GM23338 (cell line): Measurements from ENCODE around the gene NINJ2. TPM values are rescaled to one million over a fixed set of nuclear protein-coding genes. Genes with fewer than 3 reads are reported as not detected.
A peak's percentile ranks its signal among the peaks of the same experiment; 100 is the strongest.

Experiments
- ATAC-seq: fragments of 200-7000 bp; cut with Tn5 transposase; 3 replicates; pipeline ENCODE4 v1.9.1; 2020
- DNase-seq: peaks from one replicate; pipeline ENCODE4 v3.0.0-alpha.2; 2015; ENCODE audit warnings: low spot score
- H2AFZ ChIP-seq: fragments of 200-600 bp; sonication (generic); 2 replicates; pipeline ENCODE4 v1.8.0; 2016; ENCODE audit warnings: antibody characterized with exemption, mild to moderate bottlenecking, moderate library complexity
- H3F3A ChIP-seq: fragments of 200-600 bp; sonication (generic); replicated peaks from 2 replicates; pipeline ENCODE4 v1.8.0; 2017; ENCODE audit warnings: antibody characterized with exemption, mixed run types, low read depth
- H3K27ac ChIP-seq: fragments of 200-600 bp; sonication (generic); 2 replicates; pipeline ENCODE4 v1.6.1; 2016; ENCODE audit warnings: low read depth
- H3K27me3 ChIP-seq: fragments of 200-600 bp; sonication (generic); 2 replicates; pipeline ENCODE4 v1.8.0; 2016; ENCODE audit warnings: mild to moderate bottlenecking, mixed run types, moderate library complexity; ENCODE audit not compliant: insufficient read depth
- H3K36me3 ChIP-seq: fragments of 200-600 bp; sonication (generic); 2 replicates; pipeline ENCODE4 v1.8.0; 2016; ENCODE audit warnings: mild to moderate bottlenecking; ENCODE audit not compliant: insufficient read depth
- H3K4me1 ChIP-seq: fragments of 200-600 bp; sonication (generic); 2 replicates; pipeline ENCODE4 v1.8.0; 2016; ENCODE audit warnings: mild to moderate bottlenecking, moderate library complexity; ENCODE audit not compliant: insufficient read depth
- H3K4me2 ChIP-seq: fragments of 200-600 bp; sonication (generic); 2 replicates; pipeline ENCODE4 v1.7.1; 2017; ENCODE audit warnings: mixed run types
- H3K4me3 ChIP-seq: fragments of 200-600 bp; sonication (generic); 2 replicates; pipeline ENCODE4 v1.6.1; 2016; ENCODE audit warnings: mixed run types
- H3K79me2 ChIP-seq: fragments of 200-600 bp; sonication (generic); replicated peaks from 2 replicates; pipeline ENCODE4 v1.8.0; 2017; ENCODE audit warnings: mild to moderate bottlenecking; ENCODE audit not compliant: insufficient read depth
- H3K9me2 ChIP-seq: fragments of 200-600 bp; sonication (generic); 2 replicates; pipeline ENCODE4 v1.8.0; 2017; ENCODE audit not compliant: insufficient read depth
- H4K20me1 ChIP-seq: fragments of 200-600 bp; sonication (generic); replicated peaks from 2 replicates; pipeline ENCODE4 v1.8.0; 2017; ENCODE audit warnings: mild to moderate bottlenecking; ENCODE audit not compliant: insufficient read depth
- H3K27ac Mint-ChIP-seq: 2 replicates; pipeline ENCODE4 v1.8.0; 2020; ENCODE audit warnings: inconsistent platforms, mild to moderate bottlenecking, moderate library complexity, mixed read lengths
- H3K27me3 Mint-ChIP-seq: 3 replicates; pipeline ENCODE4 v1.8.0; 2022; ENCODE audit warnings: low read depth, mild to moderate bottlenecking, moderate library complexity, mixed read lengths, inconsistent platforms; ENCODE audit not compliant: insufficient read depth, poor library complexity
- H3K36me3 Mint-ChIP-seq: 3 replicates; pipeline ENCODE4 v1.8.0; 2021; ENCODE audit warnings: low read depth, mild to moderate bottlenecking, inconsistent platforms, moderate library complexity, mixed read lengths
- H3K4me1 Mint-ChIP-seq: 3 replicates; pipeline ENCODE4 v1.8.0; 2020; ENCODE audit warnings: mild to moderate bottlenecking, inconsistent platforms, mixed read lengths
- H3K4me3 Mint-ChIP-seq: 3 replicates; pipeline ENCODE4 v1.8.0; 2021; ENCODE audit warnings: moderate library complexity, mild to moderate bottlenecking, inconsistent platforms, mixed read lengths
- H3K9me3 Mint-ChIP-seq: 3 replicates; pipeline ENCODE4 v1.8.0; 2020; ENCODE audit warnings: moderate library complexity, mild to moderate bottlenecking, inconsistent platforms, mixed read lengths
- CREB1 ChIP-seq: fragments of 250-450 bp; sonication (Bioruptor Pico); IDR thresholded peaks from 2 replicates; pipeline ENCODE4 v1.5.0; 2020; ENCODE audit warnings: low read depth, mild to moderate bottlenecking, moderate library complexity
- EZH2 ChIP-seq: fragments of 200-600 bp; sonication (generic); IDR thresholded peaks from one replicate; pipeline ENCODE4 v1.8.0; 2017; ENCODE audit warnings: antibody characterized with exemption, mild to moderate bottlenecking, low read depth; ENCODE audit not compliant: unreplicated experiment
- EZH2phosphoT487 ChIP-seq: fragments of 200-600 bp; sonication (generic); IDR thresholded peaks from one replicate; pipeline ENCODE4 v1.8.1; 2018; ENCODE audit warnings: antibody characterized with exemption; ENCODE audit not compliant: unreplicated experiment
- JUNB ChIP-seq: IDR thresholded peaks from one replicate; pipeline ENCODE4 v1.6.1; 2016; ENCODE audit warnings: antibody characterized with exemption; ENCODE audit not compliant: unreplicated experiment
- NANOG ChIP-seq: IDR thresholded peaks from 2 replicates; pipeline ENCODE4 v1.6.1; 2016; ENCODE audit warnings: antibody characterized with exemption, borderline replicate concordance
- POLR2AphosphoS5 ChIP-seq: IDR thresholded peaks from 2 replicates; pipeline ENCODE4 v1.6.1; 2016; ENCODE audit warnings: antibody characterized with exemption, low read depth
- STAT1 ChIP-seq: IDR thresholded peaks from one replicate; pipeline ENCODE4 v1.6.1; 2016; ENCODE audit warnings: antibody characterized with exemption; ENCODE audit not compliant: unreplicated experiment
- ZNF114 ChIP-seq: fragments of 250-450 bp; sonication (Bioruptor Pico); IDR thresholded peaks from 2 replicates; pipeline ENCODE4 v1.5.0; 2020; ENCODE audit warnings: mild to moderate bottlenecking, moderate library complexity
- ZNF331 ChIP-seq: fragments of 250-450 bp; sonication (Bioruptor Pico); IDR thresholded peaks from 2 replicates; pipeline ENCODE4 v1.5.0; 2020; ENCODE audit warnings: low read depth, mild to moderate bottlenecking, moderate library complexity
- polyA plus RNA-seq: library from polyadenylated mRNA; unstranded; fragments of >200 nt; fragmentation: Nextera tagmentation; extraction: Ambion mirVana; gene quantifications from 2 replicates; pipeline ENCODE4 v1.2.1, GENCODE V29; 2016
- total RNA-seq: library from RNA; depleted of rRNA; stranded (reverse); fragments of >200 nt; shearing (Covaris generic); gene quantifications from 2 replicates; pipeline ENCODE4 v1.2.3, GENCODE V29; 2014
- TF ChIP-seq, protein P1 (sequence below): IDR thresholded peaks from 2 replicates; pipeline ENCODE4 v1.6.1; 2016; ENCODE audit warnings: antibody characterized with exemption
- TF ChIP-seq, protein P2 (sequence below): fragments of 250-450 bp; sonication (Bioruptor Pico); IDR thresholded peaks from 2 replicates; pipeline ENCODE4 v1.5.0; 2020; ENCODE audit warnings: mild to moderate bottlenecking, moderate library complexity
- TF ChIP-seq, protein P3 (sequence below): IDR thresholded peaks from one replicate; pipeline ENCODE4 v1.6.1; 2018; ENCODE audit warnings: antibody characterized with exemption; ENCODE audit not compliant: unreplicated experiment
- TF ChIP-seq, protein P4 (sequence below), 2 experiments: fragments of 200-600 bp in 1 of 2; sonication (generic) in 1 of 2; conservative IDR thresholded peaks; 2 replicates each; pipeline versions ENCODE4 v1.5.1 to v1.6.1; 2016 to 2017; ENCODE audit warnings: antibody characterized with exemption in 2 of 2, low read depth in 2 of 2, mild to moderate bottlenecking in 2 of 2, moderate library complexity in 1 of 2

NINJ2 gene
- total and polyA plus RNA-seq, 2 experiments from 2014 or later, result 0.94 to 2.6 TPM

DNA sequence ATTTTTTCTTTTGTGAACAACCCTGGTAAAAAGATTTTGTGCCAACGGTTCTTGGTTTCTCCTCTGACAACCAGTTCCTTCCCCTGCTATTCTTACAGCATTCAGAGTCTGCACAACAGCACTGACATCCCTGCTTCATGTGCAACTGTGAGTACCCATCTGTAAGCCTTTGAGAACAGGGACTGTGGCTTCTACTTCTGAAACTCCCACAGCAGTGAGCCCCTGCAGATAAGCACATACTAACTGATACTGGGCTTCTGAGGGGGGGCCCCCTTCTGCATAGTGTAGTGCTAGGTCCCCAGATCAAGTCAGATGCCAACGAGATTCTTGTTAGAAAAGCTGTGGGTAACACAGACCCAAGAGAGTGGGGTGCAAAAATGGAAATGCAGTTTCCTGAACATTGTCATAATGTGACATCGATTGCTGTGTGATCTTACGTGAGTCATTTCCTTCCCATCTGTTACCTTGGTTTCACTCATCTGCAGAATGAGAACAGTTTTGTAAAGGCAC is 11.1 kb upstream of the NINJ2 start:
- no peaks in the 10 kb centered on the region for H3K9me2 ChIP-seq
- no peaks in the 10 kb centered on the region for H3K79me2 ChIP-seq
- no peaks in the 10 kb centered on the region for H4K20me1 ChIP-seq
- no peaks in the 10 kb centered on the region for H3F3A ChIP-seq
- peak overlapping the region; percentile 47; the same call in 1 of the 2 replicates for H2AFZ ChIP-seq
- no peak overlapping the region for H3K27ac ChIP-seq
- H3K4me1 ChIP-seq, result no peaks in the 10 kb centered on the region
- H3K36me3 Mint-ChIP-seq, result no peaks in the 10 kb centered on the region
- no peaks in the 10 kb centered on the region for H3K27me3 ChIP-seq
- no peaks in the 10 kb centered on the region for H3K4me1 Mint-ChIP-seq
- H3K36me3 ChIP-seq, result no peaks in the 10 kb centered on the region
- H3K4me3 ChIP-seq, result no peak overlapping the region
- no peak for TF ChIP-seq ZNF331 (CRISPR knock-in tag)
- TF ChIP-seq ZNF114, result no peak
- TF ChIP-seq, protein P1, sequence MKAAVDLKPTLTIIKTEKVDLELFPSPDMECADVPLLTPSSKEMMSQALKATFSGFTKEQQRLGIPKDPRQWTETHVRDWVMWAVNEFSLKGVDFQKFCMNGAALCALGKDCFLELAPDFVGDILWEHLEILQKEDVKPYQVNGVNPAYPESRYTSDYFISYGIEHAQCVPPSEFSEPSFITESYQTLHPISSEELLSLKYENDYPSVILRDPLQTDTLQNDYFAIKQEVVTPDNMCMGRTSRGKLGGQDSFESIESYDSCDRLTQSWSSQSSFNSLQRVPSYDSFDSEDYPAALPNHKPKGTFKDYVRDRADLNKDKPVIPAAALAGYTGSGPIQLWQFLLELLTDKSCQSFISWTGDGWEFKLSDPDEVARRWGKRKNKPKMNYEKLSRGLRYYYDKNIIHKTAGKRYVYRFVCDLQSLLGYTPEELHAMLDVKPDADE, result no peak
- TF ChIP-seq NANOG, result no peak
- TF ChIP-seq CREB1 (CRISPR knock-in tag), result no peak
- TF ChIP-seq EZH2phosphoT487, result no peak
- TF ChIP-seq EZH2, result no peak
- no peak for TF ChIP-seq STAT1
- TF ChIP-seq, protein P2, sequence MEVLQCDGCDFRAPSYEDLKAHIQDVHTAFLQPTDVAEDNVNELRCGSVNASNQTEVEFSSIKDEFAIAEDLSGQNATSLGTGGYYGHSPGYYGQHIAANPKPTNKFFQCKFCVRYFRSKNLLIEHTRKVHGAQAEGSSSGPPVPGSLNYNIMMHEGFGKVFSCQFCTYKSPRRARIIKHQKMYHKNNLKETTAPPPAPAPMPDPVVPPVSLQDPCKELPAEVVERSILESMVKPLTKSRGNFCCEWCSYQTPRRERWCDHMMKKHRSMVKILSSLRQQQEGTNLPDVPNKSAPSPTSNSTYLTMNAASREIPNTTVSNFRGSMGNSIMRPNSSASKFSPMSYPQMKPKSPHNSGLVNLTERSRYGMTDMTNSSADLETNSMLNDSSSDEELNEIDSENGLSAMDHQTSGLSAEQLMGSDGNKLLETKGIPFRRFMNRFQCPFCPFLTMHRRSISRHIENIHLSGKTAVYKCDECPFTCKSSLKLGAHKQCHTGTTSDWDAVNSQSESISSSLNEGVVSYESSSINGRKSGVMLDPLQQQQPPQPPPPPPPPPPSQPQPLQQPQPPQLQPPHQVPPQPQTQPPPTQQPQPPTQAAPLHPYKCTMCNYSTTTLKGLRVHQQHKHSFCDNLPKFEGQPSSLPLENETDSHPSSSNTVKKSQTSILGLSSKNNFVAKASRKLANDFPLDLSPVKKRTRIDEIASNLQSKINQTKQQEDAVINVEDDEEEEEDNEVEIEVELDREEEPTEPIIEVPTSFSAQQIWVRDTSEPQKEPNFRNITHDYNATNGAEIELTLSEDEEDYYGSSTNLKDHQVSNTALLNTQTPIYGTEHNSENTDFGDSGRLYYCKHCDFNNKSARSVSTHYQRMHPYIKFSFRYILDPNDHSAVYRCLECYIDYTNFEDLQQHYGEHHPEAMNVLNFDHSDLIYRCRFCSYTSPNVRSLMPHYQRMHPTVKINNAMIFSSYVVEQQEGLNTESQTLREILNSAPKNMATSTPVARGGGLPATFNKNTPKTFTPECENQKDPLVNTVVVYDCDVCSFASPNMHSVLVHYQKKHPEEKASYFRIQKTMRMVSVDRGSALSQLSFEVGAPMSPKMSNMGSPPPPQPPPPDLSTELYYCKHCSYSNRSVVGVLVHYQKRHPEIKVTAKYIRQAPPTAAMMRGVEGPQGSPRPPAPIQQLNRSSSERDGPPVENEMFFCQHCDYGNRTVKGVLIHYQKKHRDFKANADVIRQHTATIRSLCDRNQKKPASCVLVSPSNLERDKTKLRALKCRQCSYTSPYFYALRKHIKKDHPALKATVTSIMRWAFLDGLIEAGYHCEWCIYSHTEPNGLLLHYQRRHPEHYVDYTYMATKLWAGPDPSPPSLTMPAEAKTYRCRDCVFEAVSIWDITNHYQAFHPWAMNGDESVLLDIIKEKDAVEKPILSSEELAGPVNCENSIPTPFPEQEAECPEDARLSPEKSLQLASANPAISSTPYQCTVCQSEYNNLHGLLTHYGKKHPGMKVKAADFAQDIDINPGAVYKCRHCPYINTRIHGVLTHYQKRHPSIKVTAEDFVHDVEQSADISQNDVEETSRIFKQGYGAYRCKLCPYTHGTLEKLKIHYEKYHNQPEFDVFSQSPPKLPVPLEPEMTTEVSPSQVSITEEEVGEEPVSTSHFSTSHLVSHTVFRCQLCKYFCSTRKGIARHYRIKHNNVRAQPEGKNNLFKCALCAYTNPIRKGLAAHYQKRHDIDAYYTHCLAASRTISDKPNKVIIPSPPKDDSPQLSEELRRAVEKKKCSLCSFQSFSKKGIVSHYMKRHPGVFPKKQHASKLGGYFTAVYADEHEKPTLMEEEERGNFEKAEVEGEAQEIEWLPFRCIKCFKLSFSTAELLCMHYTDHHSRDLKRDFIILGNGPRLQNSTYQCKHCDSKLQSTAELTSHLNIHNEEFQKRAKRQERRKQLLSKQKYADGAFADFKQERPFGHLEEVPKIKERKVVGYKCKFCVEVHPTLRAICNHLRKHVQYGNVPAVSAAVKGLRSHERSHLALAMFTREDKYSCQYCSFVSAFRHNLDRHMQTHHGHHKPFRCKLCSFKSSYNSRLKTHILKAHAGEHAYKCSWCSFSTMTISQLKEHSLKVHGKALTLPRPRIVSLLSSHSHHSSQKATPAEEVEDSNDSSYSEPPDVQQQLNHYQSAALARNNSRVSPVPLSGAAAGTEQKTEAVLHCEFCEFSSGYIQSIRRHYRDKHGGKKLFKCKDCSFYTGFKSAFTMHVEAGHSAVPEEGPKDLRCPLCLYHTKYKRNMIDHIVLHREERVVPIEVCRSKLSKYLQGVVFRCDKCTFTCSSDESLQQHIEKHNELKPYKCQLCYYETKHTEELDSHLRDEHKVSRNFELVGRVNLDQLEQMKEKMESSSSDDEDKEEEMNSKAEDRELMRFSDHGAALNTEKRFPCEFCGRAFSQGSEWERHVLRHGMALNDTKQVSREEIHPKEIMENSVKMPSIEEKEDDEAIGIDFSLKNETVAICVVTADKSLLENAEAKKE (CRISPR knock-in tag), result no peak
- TF ChIP-seq, protein P3, sequence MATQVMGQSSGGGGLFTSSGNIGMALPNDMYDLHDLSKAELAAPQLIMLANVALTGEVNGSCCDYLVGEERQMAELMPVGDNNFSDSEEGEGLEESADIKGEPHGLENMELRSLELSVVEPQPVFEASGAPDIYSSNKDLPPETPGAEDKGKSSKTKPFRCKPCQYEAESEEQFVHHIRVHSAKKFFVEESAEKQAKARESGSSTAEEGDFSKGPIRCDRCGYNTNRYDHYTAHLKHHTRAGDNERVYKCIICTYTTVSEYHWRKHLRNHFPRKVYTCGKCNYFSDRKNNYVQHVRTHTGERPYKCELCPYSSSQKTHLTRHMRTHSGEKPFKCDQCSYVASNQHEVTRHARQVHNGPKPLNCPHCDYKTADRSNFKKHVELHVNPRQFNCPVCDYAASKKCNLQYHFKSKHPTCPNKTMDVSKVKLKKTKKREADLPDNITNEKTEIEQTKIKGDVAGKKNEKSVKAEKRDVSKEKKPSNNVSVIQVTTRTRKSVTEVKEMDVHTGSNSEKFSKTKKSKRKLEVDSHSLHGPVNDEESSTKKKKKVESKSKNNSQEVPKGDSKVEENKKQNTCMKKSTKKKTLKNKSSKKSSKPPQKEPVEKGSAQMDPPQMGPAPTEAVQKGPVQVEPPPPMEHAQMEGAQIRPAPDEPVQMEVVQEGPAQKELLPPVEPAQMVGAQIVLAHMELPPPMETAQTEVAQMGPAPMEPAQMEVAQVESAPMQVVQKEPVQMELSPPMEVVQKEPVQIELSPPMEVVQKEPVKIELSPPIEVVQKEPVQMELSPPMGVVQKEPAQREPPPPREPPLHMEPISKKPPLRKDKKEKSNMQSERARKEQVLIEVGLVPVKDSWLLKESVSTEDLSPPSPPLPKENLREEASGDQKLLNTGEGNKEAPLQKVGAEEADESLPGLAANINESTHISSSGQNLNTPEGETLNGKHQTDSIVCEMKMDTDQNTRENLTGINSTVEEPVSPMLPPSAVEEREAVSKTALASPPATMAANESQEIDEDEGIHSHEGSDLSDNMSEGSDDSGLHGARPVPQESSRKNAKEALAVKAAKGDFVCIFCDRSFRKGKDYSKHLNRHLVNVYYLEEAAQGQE, result no peak
- TF ChIP-seq POLR2AphosphoS5, result no peak
- TF ChIP-seq, protein P4, sequence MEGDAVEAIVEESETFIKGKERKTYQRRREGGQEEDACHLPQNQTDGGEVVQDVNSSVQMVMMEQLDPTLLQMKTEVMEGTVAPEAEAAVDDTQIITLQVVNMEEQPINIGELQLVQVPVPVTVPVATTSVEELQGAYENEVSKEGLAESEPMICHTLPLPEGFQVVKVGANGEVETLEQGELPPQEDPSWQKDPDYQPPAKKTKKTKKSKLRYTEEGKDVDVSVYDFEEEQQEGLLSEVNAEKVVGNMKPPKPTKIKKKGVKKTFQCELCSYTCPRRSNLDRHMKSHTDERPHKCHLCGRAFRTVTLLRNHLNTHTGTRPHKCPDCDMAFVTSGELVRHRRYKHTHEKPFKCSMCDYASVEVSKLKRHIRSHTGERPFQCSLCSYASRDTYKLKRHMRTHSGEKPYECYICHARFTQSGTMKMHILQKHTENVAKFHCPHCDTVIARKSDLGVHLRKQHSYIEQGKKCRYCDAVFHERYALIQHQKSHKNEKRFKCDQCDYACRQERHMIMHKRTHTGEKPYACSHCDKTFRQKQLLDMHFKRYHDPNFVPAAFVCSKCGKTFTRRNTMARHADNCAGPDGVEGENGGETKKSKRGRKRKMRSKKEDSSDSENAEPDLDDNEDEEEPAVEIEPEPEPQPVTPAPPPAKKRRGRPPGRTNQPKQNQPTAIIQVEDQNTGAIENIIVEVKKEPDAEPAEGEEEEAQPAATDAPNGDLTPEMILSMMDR (conservative IDR thresholded peaks at IDR 0.05; ENCODE audit: low read depth in 2 of 2), result no peak
- TF ChIP-seq JUNB, result no peak
- H3K27me3 Mint-ChIP-seq, result peaks cover 2% of the 10 kb centered on the region
- DNase-seq (no peak), ATAC-seq (no peak)
- H3K4me3 Mint-ChIP-seq, result no peak overlapping the region
- no peak overlapping the region for H3K27ac Mint-ChIP-seq
- no peaks in the 10 kb centered on the region; the same call in 2 of the 3 replicates for H3K9me3 Mint-ChIP-seq
- no peak overlapping the region for H3K4me2 ChIP-seq
